Superior temporal gyrus (tissue), 1 donor: Measurements from ENCODE around the gene TSR3.

Experiments used
- DNase-seq: peaks from one replicate; pipeline ENCODE4 v3.0.0-alpha.2; 2016; ENCODE audit errors: extremely low spot score

Gene TSR3

GRCh38 chr16:1308977-1309885, 42.4 kb downstream of the TSR3 start, which contains the start of gene UBE2I:
UBE2I (plus strand) TSS chr16:1309636; CDS start chr16:1314031, 4,395 bp downstream.
- peak; percentile 99 for DNase-seq

GRCh38 chr16:1308036-1308976, 43.4 kb downstream of the TSR3 start:
- no peak for DNase-seq

- DNase-seq = no peak
Measured at GRCh38 chr16:1306334-1306733, 45.3 kb downstream of the TSR3 start.

- no peak for DNase-seq
Measured at GRCh38 chr16:1305823-1306222, 45.9 kb downstream of the TSR3 start.

- DNase-seq = no peak
Measured at GRCh38 chr16:1301562-1301961, 50.1 kb downstream of the TSR3 start.

GRCh38 chr16:1300664-1301476, 50.8 kb downstream of the TSR3 start:
- DNase-seq = peak; percentile 17

- DNase-seq = no peak
Measured at GRCh38 chr16:1299868-1300203, 51.8 kb downstream of the TSR3 start.
